NCI-H345 treated with DMSO at 0.1 percent for 48 hours (cell line): ENCODE data around the gene NOTCH3.

Source experiments
- DNase-seq: peaks from one replicate; lab custom pipeline; 2025; ENCODE audit not compliant: unreplicated experiment; lab: John Stamatoyannopoulos, UW

The NOTCH3 gene

DNA sequence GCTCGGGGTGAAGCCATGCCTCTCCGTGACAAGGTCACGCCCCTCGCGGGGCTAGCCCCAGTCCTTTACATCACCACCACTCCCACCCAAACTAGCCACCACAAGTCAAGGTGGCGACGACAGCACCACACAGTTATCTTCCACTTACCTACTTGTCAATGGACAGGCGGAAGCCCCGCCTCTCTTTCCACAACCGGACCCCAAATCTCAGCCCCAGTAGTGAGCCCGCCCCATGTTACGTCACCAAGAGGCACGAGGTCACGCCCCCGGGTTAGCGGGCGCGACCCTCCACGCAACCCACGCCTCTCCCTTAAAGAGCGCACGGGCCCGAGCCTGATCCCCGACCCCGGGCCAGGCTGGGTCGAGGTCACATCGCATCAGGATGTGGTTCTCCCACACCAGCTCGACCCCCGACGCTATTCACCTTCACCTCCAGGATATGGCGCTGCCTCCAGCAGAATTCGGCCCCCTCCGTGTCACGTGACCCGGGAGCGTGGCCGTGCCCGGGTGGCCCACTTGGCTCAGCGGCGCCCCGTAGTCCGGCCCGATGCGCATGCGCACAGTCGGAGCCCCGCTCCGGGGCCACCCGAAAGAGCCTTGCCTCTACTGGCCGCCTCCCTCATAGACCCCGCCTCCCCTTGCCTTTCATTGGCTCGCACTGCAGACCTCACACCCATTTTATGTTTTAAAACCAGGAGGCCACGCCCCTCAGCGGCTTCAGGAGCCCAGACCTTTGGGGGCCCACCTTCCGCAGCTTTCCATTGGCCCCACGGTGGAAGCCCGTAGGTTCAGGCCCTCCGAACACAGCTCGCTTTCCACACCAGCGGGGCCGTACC lies 75.3 kb downstream of the NOTCH3 start:
- peak; percentile 89 for DNase-seq

DNA sequence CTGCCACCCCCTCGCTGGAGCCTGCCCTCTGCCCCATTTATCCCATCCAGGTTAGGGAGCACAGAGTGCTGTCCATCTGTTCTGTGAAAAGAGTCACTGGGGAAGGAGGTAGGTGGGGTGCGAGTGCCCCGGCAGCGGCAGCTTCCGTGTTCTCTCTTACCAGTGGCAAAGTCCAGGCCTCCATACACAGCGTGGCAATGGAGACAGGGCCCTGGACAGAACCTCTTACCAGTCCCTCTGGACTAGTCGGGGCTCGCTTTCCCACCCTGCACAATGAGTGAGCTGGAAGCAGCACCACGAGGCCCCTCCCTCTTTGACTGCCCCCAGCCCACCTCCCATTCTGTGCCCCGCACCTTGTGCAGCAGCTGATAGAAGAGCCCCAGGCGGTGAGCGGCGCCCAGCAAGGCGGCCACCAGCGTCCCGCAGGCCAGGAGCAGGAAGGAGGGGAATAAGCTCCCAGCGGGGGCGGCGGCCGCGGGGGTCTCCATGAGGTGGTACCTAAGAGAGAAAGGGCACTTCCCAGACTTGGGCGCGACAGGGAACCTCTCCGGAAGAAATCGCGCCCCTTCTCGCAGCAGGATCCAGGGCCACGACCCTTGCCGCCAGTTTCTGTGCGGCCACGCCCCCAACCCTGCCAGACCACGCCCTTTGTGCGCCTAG lies 76.1 kb downstream of the NOTCH3 start:
- DNase-seq = no peak

DNA sequence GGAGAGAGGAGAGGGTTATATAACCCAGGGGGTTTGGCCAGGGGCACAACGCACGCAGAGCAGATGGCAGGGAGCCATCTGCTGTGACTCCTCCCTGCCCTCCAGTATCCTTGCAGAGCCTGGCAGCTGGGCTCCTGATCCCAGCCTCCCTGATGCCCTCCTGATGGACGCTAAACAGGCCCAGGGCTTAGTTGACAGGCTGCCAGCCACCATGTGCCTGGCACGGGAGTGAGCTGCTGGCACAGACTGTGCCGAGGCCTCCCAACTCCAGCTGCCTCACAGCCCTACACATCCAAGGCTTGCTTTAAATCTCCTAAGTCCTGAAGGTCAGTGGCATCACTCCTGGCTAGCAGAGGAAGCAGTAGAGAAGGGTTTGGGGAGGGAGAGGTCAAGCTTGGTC lies 76.9 kb downstream of the NOTCH3 start:
- DNase-seq = no peak

DNA sequence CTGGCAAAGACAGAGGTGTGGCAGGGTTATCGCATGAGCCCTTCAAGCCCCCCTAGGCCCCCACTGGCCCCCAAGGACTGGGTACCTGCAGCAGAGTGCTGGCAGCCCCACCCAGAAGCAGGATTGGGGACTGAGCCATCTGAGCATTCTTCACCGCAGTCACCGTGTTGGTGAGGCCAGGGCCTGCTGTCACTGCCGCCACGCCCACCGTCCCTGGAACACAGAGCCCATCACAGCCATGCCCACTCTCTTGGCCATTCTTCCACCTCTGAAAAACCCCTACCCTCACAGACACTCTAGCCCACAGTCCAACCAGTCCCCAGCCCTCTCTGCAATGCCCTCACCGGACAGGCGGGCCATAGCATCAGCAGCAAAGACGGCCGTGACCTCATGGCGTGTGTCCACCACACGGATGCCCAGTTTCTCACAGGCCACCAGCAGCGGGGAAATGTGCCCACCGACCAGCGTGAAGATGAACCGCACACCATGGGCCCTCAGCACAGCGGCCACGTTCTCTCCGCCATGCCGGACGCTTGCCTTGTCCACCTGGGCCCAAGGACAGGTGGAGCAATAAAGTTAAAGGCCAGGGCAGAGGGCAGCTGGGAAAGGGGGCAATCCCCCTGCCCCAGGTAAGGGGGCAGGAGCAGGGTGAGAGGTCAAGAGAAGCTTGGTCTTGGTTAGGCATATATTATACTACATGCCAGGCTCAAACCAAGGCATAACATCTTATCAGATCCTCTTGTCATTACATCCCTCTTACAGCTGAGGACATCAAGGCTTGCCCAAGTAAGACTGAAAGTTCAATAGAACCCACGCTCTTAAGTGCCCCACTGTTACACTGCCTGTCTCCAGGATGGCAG lies 77.5 kb downstream of the NOTCH3 start:
- no peak for DNase-seq

DNA sequence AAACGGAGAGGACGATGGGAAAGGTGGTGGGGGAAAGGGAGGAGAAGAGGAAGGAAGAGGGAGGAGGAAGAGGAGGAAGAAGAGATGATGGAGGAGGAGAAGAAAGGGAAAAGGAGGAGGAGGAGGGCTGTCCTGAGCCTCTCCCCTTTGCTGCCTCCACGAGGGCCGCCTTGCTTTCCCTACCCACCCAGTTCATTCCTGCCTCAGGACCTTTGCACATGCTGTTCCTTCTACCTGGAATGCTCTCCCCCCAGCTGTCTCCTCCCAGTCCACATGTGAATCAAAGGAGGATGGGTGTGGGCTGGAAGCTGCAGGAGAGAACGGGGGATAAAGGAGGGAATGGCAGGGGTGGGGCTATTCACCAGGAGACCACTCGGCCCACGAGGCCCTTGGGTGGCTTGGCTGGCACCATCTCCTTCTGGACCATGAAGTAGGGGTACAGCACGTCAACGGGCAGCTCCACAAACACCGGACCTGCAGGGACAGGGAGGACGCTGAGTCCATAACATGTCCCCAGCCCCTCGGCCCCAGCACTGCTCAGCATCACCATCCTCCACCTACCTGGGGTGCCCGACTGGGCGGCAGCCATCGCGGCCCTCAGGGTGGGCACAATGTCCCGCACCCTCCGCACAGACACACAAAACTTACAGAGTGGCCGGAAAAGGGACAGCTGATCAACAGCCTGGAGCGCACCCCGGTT lies 78.3 kb downstream of the NOTCH3 start:
- DNase-seq = no peak

DNA sequence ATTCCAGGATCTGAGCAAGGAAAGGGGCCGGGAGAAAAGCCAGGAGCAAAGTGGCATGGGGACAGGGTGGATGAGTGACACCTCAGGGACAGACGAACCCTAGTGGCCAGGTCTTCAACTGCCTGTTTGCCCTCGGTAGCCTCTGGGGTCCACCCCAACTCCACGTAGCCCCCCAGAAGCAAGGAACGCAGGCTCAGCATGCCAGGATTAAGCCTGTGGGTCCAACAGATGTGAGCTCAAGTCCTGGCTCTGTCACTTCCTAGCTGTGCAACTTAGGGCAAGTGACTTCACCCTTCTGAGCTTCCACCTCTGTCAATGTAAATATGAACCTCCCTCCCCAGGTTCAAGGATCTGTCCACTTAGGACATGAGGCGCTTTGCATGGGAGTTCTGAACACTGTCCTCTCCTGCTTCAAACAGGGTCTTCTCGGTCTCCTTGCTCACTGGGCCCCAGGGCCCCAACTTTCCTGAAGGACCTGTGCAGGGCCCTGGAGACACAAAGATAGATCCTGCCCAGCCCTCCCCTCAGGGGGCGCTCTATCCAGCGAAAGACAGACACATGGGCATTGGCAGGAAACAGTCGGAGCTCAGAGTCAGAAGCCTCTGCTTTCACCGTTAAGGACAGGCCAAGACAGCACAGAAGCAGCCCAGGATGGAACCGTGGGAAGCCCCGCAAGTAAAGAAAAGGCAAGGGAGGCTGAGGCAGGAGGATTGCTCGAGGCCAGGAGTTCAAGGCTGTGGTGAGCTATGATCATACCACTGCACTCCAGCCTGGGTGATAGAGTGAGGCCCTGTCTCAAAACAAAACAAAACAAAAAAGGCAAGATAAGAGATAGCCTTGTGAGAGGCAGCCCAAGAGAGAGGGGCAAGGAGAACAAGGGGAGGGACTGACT lies 80.4 kb downstream of the NOTCH3 start:
- DNase-seq = no peak

DNA sequence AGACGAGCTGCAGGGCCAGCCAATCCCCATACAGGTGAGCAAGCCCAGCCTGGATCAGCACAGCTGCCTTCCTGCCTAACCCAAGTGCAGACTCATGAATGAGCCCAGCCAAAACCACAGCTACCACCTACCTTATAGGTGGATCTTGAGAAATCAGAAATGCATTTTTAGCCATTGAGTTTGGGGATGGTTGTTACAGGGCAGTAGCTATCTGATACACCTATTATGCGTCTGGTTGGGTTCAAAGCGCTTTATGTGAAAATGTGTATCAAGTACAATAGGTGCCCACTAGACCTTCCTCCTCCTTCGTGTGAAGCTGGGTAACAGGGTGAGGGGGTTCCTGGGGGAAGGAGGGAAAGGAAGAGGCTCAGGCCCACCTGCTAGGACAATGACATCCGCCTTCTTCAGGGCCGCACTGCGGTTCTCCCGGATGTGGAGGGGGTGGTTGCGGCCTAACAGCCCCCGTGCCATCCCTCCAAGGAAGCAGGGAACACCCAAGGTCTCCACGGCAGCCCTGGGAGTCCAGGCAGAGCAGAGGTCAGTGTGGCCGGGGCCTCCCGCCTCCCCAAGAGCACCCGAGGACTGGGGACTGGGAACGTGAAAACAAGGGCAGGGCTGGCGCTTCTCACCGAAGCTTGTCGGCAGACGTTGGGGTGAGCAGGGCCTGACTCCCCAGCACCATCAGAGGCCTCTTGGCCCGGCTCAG lies 81.9 kb downstream of the NOTCH3 start:
- no peak for DNase-seq

DNA sequence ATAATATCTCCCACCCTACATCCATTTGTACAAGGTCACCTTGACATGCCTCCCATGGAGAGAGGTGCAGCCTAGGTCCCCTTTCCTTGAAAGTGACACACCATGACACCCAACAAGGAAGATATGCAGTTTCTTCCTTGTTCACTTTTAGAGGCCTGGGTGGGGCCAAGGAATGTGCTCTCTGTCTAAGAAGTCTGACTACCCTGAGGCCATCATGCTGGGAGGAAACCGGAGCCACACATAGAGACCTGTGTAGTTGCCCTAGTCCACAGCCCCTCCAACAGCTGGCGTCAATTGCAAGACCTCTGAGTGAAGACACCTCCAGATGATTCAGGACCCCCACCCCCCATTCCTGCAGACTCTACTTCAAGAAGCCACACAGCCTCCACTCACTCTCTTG lies 82.5 kb downstream of the NOTCH3 start:
- DNase-seq = no peak

DNA sequence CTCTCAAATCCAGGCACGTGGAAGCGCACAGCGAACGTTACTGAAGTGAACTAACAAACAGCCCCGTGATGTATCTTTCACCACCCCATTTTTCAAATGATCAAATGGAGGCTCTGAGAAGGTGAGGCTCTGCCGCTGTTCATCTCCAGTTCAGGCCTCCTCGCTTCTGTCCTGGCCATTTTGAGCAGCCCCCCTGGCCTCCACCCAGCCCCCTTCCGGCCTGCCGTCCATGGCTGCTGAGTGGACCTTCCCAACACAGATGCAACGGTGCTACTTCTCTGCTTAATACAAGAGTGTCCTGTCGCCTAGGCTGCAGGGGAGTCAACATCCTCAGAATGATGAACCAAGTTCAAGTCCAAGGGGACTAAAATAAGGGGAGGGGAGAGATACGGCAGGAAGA lies 83.9 kb downstream of the NOTCH3 start:
- DNase-seq = no peak

DNA sequence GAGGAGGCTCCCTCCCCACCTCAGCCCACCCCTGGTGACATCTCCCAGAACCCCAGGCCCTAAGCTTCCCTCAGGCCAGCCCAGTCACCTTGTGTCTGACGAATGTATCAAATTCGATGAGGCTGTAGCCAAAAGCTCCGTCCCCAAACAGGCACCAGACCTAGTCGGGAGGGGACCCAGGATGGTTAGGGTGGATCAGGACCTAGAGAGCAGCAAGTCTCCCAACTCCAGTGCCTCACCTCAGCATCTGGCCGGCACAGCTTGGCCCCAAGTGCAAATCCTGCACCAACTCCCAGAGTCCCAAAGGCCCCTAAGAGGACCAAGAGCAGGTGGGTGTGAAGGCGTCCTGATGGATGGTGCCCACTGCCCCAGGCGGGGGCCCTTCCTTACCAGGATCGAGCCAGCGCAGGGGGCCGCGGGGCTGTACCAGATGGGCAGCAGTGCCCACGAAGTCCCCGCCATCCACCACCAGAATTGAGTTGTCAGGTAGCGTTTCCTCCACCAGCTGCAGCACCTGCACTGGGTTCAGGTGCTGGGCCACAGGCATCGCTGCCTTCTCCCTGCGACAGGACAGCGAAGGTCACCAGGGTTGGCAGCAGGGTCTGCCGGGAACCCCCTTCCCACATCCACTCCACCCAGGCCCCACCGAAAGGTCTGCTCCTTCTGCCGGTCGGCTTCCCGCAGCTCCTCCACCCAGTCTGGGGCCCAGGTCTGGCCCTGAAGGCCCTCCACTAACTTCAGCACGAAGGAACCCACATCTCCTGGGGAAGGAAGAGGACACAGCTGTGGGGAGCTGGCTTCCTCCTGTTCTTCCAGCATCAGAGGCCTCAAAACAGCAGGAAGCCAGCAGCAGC lies 84.8 kb downstream of the NOTCH3 start:
- no peak for DNase-seq

DNA sequence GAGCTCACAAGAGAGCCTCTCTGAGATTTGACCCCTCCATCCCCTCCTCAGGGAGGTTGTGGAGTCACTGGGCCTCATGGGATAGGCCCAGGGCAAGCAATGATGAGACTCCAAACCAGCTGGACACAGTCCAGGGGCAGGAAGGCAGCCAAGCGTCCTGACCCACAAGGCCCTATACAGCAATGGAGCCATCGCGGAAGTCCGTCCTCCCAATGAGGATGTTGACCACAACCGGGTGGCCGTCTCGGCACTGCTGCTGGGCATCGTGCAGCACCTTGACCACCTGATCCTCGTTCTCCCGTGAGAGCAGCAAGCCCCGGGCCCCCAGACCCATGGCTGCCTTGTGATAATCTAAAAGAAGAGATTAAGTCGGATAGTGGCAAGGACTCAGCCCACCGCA lies 85.7 kb downstream of the NOTCH3 start:
- no peak for DNase-seq

DNA sequence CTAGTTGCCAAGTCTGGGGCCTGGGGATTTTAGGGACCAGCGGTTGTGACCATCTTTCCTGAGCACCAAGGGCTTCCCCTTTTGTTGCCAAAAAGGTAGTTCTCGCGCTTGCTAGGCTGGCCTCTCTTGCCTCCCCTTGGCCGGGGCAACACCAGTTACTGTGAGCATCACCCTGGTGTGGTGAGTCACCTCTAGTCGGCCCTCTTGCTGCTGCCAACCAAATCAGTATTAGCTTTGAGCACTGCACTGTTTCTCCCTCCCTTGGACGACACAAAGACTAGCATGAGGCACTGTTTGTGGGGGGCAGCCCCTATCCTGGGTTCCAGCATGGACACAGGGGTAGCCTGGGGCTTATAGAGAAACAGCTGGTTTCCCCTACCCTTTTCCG lies 86.6 kb downstream of the NOTCH3 start:
- no peak for DNase-seq

DNA sequence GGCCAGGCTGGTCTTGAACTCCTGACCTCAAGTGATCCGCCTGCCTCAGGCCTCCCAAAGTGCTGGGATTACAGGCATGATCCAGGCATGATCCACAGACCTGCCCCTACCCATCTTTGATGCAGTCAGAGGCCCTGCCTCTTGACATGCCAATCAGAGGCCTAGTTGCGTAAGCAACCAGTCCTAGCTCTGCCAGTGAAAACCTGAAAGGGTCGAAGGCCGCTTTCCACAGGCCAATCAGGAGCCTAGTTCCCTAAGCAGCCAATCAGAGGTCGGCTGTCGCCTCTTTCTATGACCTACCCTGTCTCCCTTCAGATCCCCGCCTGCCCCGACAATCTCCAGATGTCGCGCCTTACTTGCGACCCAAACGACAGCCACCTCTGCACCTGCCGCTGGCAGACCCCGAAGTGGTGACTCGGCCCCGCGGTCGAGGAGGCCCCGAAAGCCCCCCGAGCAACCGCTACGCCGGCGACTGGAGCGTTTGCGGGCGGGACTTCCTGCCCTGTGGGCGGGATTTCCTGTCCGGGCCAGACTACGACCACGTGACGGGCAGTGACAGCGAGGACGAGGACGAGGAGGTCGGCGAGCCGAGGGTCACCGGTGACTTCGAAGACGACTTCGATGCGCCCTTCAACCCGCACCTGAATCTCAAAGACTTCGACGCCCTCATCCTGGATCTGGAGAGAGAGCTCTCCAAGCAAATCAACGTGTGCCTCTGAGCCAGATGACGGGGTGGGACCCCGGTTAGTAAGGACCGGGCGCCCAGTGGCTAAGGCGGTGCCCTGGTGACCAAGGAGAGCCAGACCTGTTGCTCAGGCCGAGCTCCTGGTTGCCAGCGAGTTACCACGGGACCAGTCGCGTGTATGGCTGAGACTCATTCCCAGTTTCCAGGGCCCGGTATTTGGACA lies 87.3 kb downstream of the NOTCH3 start:
- no peak for DNase-seq

DNA sequence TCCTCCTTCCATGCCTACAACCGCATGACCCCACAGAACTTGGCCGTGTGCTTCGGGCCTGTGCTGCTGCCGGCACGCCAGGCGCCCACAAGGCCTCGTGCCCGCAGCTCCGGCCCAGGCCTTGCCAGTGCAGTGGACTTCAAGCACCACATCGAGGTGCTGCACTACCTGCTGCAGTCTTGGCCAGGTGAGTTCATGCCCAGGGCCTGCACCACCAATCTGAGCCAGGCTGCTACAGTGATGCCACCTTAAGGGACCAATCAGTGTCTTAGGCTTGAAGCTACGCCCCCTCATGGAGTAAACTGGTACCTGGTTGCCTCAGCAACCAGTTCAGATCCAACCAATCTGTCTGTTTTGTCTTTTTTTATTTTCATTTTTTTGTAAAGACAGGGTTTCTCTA lies 88.4 kb downstream of the NOTCH3 start:
- DNase-seq = no peak

DNA sequence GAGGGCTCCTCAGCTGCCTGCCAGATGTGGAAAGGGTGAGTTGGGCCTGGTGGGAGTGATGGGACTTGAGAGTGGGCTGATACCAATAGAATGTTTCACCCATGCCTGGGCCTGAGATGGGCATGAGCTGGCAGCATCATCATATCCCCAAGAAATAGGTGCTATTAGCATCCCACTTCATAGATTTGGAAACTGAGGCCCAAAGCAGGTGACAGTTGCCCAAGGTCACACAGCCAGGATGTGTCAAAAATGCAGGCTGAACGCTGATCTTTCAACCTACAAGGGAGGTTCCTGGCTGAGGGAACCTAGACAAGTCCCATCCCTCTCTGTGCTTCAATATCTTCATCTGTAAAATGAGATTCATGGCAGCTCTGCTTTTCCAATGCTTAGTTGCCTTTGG lies 89.0 kb downstream of the NOTCH3 start:
- no peak for DNase-seq

DNA sequence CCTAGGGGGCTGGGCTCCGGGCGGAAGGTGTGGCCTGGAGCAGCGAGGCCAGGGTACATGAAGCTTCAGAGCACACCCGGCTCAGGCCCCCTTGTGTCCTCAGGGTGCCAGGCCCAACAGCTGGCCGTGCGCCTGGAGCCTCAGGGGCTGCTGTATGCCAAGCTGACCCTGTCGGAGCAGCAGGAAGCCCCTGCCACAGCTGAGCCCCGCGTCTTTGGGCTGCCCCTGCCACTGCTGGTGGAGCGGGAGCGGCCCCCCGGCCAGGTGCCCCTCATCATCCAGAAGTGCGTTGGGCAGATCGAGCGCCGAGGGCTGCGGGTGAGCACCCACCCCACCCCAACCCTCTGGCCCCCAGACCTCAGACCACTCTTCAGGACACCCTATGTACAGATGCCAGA lies 90.4 kb downstream of the NOTCH3 start:
- no peak for DNase-seq

DNA sequence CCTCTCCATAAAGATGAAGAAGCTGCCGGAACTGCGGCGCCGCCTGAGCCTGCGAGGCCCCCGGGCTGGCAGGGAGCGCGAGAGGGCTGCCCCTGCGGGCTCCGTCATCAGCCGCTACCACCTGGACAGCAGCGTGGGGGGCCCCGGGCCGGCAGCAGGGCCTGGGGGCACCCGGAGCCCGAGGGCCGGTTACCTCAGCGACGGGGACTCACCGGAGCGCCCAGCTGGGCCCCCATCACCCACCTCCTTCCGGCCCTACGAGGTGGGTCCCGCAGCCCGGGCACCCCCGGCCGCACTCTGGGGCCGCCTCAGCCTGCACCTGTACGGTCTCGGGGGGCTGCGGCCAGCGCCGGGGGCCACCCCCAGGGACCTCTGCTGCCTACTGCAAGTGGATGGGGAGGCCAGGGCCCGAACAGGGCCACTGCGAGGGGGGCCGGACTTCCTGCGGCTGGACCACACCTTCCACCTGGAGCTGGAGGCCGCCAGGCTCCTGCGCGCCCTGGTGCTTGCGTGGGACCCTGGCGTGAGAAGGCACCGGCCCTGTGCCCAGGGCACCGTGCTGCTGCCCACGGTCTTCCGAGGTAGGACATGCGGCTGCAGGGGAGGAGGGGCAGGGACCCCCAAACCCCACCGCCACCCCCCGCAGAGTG lies 90.9 kb downstream of the NOTCH3 start:
- DNase-seq = no peak
